SK-N-MC (cell line): ENCODE data around the gene SEPTIN12.

Experiments
- EZH2 ChIP-seq: fragments of 200-600 bp; sonication (generic); IDR thresholded peaks from one replicate; pipeline ENCODE4 v1.6.1; 2017; ENCODE audit warnings: antibody characterized with exemption
- POLR2AphosphoS5 ChIP-seq: IDR thresholded peaks from 2 replicates; pipeline ENCODE4 v1.6.1; 2012; ENCODE audit warnings: mild to moderate bottlenecking, low read depth, low read length, borderline replicate concordance

DNA sequence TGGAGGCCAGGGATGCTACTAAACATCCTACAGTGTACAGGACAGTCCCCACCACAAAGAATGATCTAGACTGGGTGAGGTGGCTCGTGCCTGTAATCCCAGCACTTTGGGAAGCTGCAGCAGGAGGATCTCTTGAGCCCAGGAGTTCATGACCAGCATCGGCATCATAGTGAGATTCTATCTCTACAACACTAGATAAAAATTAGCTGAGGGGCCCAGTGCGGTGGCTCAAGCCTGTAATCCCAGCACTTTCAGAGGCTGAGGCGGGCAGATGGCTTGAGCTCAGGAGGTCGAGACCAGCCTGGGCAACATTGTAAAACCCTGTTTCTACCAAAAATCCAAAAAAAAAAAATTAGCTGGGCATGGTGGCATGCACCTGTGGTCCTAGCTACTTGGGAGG is 15.8 kb downstream of the SEPTIN12 start:
- TF ChIP-seq POLR2AphosphoS5 (no peak), EZH2 (no peak)
